ENCODE results near the gene COPA.

The COPA gene

GRCh38 chr1:160346463-160346862 lies 3.4 kb upstream of the COPA start:
- DNase-seq (ENCODE audit: low read depth), result no peak
- no peak overlapping the region for H3K4me3 ChIP-seq (ENCODE audit: control insufficient read depth, low read depth, low read length)
- TF ChIP-seq CTCF (IDR thresholded peaks at IDR 0.05; ENCODE audit: control insufficient read depth, insufficient read depth, low read depth, low read length, missing control alignments), result no peak

GRCh38 chr1:160344936-160345335 lies 1.9 kb upstream of the COPA start:
- no peak overlapping the region for H3K4me3 ChIP-seq (ENCODE audit: control insufficient read depth, low read depth, low read length)
- DNase-seq (ENCODE audit: low read depth), result no peak
- TF ChIP-seq CTCF (IDR thresholded peaks at IDR 0.05; ENCODE audit: control insufficient read depth, insufficient read depth, low read depth, low read length, missing control alignments), result no peak

- no peak for TF ChIP-seq CTCF (IDR thresholded peaks at IDR 0.05; ENCODE audit: control insufficient read depth, insufficient read depth, low read depth, low read length, missing control alignments)
- H3K4me3 ChIP-seq (ENCODE audit: control insufficient read depth, low read depth, low read length), result peak overlapping the region; percentile 90
Measured at GRCh38 chr1:160344241-160344640, 1.2 kb upstream of the COPA start.

GRCh38 chr1:160342526-160342925 lies 524 bp downstream of the COPA start:
- no peak for DNase-seq (ENCODE audit: low read depth)
- no peak for TF ChIP-seq CTCF (IDR thresholded peaks at IDR 0.05; ENCODE audit: control insufficient read depth, insufficient read depth, low read depth, low read length, missing control alignments)
- peak overlapping the region; percentile 90 for H3K4me3 ChIP-seq (ENCODE audit: control insufficient read depth, low read depth, low read length)

More at GRCh38 chr1:160344241-160344640, 1.2 kb upstream of the COPA start:
- DNase-seq (ENCODE audit: low read depth), result no peak

GRCh38 chr1:160340866-160341265 lies 2.2 kb downstream of the COPA start:
- no peak for DNase-seq (ENCODE audit: low read depth)
- no peak for TF ChIP-seq CTCF (IDR thresholded peaks at IDR 0.05; ENCODE audit: control insufficient read depth, insufficient read depth, low read depth, low read length, missing control alignments)
- H3K4me3 ChIP-seq (ENCODE audit: control insufficient read depth, low read depth, low read length), result no peak overlapping the region; the same call in 1 of the 2 replicates

GRCh38 chr1:160340146-160340545 lies 2.9 kb downstream of the COPA start:
- no peak overlapping the region for H3K4me3 ChIP-seq (ENCODE audit: control insufficient read depth, low read depth, low read length)
- DNase-seq (ENCODE audit: low read depth), result no peak
- TF ChIP-seq CTCF (IDR thresholded peaks at IDR 0.05; ENCODE audit: control insufficient read depth, insufficient read depth, low read depth, low read length, missing control alignments), result no peak

- DNase-seq (ENCODE audit: low read depth), result no peak
- no peak overlapping the region for H3K4me3 ChIP-seq (ENCODE audit: control insufficient read depth, low read depth, low read length)
- TF ChIP-seq CTCF (IDR thresholded peaks at IDR 0.05; ENCODE audit: control insufficient read depth, insufficient read depth, low read depth, low read length, missing control alignments), result no peak
Measured at GRCh38 chr1:160338580-160338979, 4.5 kb downstream of the COPA start.

Data from AG09309 (cell line).